IMR-90 (cell line): ENCODE results near the gene YBEY. TPM values are rescaled to one million over a fixed set of nuclear protein-coding genes. Genes with fewer than 3 reads are reported as not detected.

Experiments used
- ATAC-seq: fragments of 200-7000 bp; cut with Tn5 transposase; 2 replicates; pipeline ENCODE4 v1.9.1; 2020; ENCODE audit warnings: low read depth, mild to moderate bottlenecking, moderate library complexity
- BruUV-seq: library from RNA; stranded (reverse); fragments of 400-500 nt; replicated peaks from 2 replicates; lab custom pipeline; 2021; lab: Mats Ljungman, UMichigan
- CTCF ChIA-PET: fragments of 300-600 bp; formaldehyde crosslinking; extraction: SDS; loops from one replicate; lab custom pipeline; 2021; ENCODE audit warnings: antibody characterized with exemption; lab: Yijun Ruan, JAX
- POLR2A ChIA-PET: fragments of 300-600 bp; sonication (Branson Sonifier 250); formaldehyde crosslinking; loops from one replicate; lab custom pipeline; 2022; ENCODE audit warnings: antibody characterized with exemption; ENCODE audit not compliant: unreplicated experiment; lab: Charles Lee
- DNase-seq: peaks from one replicate; pipeline ENCODE4 v3.0.0; 2013
- H2AFZ ChIP-seq: replicated peaks from 2 replicates; pipeline ENCODE3; 2013; ENCODE audit warnings: low read length, mild to moderate bottlenecking; ENCODE audit not compliant: poor library complexity
- H2AK5ac ChIP-seq: 2 replicates; pipeline ENCODE4 v1.6.1; 2013; ENCODE audit warnings: low read depth, low read length, inconsistent platforms
- H2AK9ac ChIP-seq: replicated peaks from 2 replicates; pipeline ENCODE3; 2013; ENCODE audit warnings: mild to moderate bottlenecking, low read depth, low read length, moderate library complexity; ENCODE audit not compliant: poor library complexity
- H2BK120ac ChIP-seq: 2 replicates; pipeline ENCODE4 v1.6.1; 2013; ENCODE audit warnings: low read depth, low read length, inconsistent platforms
- H2BK15ac ChIP-seq: 3 replicates; pipeline ENCODE4 v1.6.1; 2013; ENCODE audit warnings: low read depth, low read length, inconsistent platforms
- H2BK20ac ChIP-seq: 2 replicates; pipeline ENCODE4 v1.6.1; 2013; ENCODE audit warnings: low read depth, mild to moderate bottlenecking, inconsistent platforms, low read length, moderate library complexity
- H2BK5ac ChIP-seq: 2 replicates; pipeline ENCODE4 v1.6.1; 2013; ENCODE audit warnings: mild to moderate bottlenecking, low read depth, low read length, inconsistent platforms; ENCODE audit not compliant: poor library complexity, severe bottlenecking
- H3K14ac ChIP-seq: replicated peaks from 2 replicates; pipeline ENCODE4 v1.6.1; 2013; ENCODE audit warnings: low read depth, low read length, inconsistent platforms
- H3K18ac ChIP-seq: 2 replicates; pipeline ENCODE4 v1.6.1; 2013; ENCODE audit warnings: low read depth, low read length, control low read depth
- H3K23ac ChIP-seq: 2 replicates; pipeline ENCODE4 v1.6.1; 2013; ENCODE audit warnings: low read depth, low read length, inconsistent platforms
- H3K27ac ChIP-seq: 2 replicates; pipeline ENCODE4 v1.5.1; 2013; ENCODE audit warnings: mild to moderate bottlenecking, control low read depth, low read length; ENCODE audit not compliant: insufficient read depth
- H3K27me3 ChIP-seq: 2 replicates; pipeline ENCODE4 v1.6.1; 2013; ENCODE audit warnings: low read length; ENCODE audit not compliant: control insufficient read depth, insufficient read depth
- H3K36me3 ChIP-seq: 2 replicates; pipeline ENCODE4 v1.6.1; 2013; ENCODE audit warnings: low read length, mixed read lengths; ENCODE audit not compliant: control insufficient read depth, insufficient read depth
- H3K4ac ChIP-seq: 2 replicates; pipeline ENCODE4 v1.6.1; 2013; ENCODE audit warnings: low read depth, low read length, inconsistent platforms
- H3K4me1 ChIP-seq: 2 replicates; pipeline ENCODE4 v1.6.1; 2013; ENCODE audit warnings: low read length, mixed read lengths; ENCODE audit not compliant: control insufficient read depth, insufficient read depth
- H3K4me2 ChIP-seq: 2 replicates; pipeline ENCODE4 v1.6.1; 2013; ENCODE audit warnings: low read depth, mild to moderate bottlenecking, control low read depth, low read length, moderate library complexity
- H3K4me3 ChIP-seq: 2 replicates; pipeline ENCODE4 v1.5.1; 2013; ENCODE audit warnings: low read depth, mild to moderate bottlenecking, control low read depth, low read length, moderate library complexity; ENCODE audit not compliant: insufficient read depth
- H3K56ac ChIP-seq: 2 replicates; pipeline ENCODE4 v1.6.1; 2013; ENCODE audit warnings: low read length, inconsistent platforms; ENCODE audit not compliant: insufficient read depth; ENCODE audit errors: extremely low read depth
- H3K79me1 ChIP-seq, 2 experiments: 2 replicates each; pipeline ENCODE4 v1.6.1; 2013; ENCODE audit warnings: low read length in 2 of 2, inconsistent platforms in 1 of 2, low read depth in 1 of 2
- H3K9ac ChIP-seq: 2 replicates; pipeline ENCODE4 v1.6.1; 2013; ENCODE audit warnings: low read depth, low read length, control low read depth
- H3K9me1 ChIP-seq: 2 replicates; pipeline ENCODE4 v1.6.1; 2013; ENCODE audit warnings: low read length, inconsistent platforms; ENCODE audit not compliant: insufficient read depth
- H3K9me3 ChIP-seq: 2 replicates; pipeline ENCODE4 v1.6.1; 2013; ENCODE audit warnings: low read length; ENCODE audit not compliant: control insufficient read depth, insufficient read depth
- H4K20me1 ChIP-seq: 2 replicates; pipeline ENCODE4 v1.6.1; 2013; ENCODE audit warnings: low read length, inconsistent platforms; ENCODE audit not compliant: insufficient read depth
- H4K5ac ChIP-seq: 2 replicates; pipeline ENCODE4 v1.6.1; 2013; ENCODE audit warnings: mild to moderate bottlenecking, low read depth, low read length, control low read depth
- H4K8ac ChIP-seq, 2 experiments: 2 replicates each; pipeline ENCODE4 v1.6.1; 2013; ENCODE audit warnings: low read depth in 2 of 2, low read length in 2 of 2, control low read depth in 1 of 2, inconsistent platforms in 1 of 2
- H4K91ac ChIP-seq: 2 replicates; pipeline ENCODE4 v1.6.1; 2013; ENCODE audit warnings: low read depth, low read length, inconsistent platforms; ENCODE audit not compliant: insufficient read depth
- BHLHE40 ChIP-seq: fragments of 150-350 bp; IDR thresholded peaks from 2 replicates; pipeline ENCODE4 v1.6.1; 2016; ENCODE audit warnings: mild to moderate bottlenecking, low read depth, low read length
- ELK1 ChIP-seq: fragments of 150-350 bp; IDR thresholded peaks from 2 replicates; pipeline ENCODE4 v1.6.1; 2016; ENCODE audit warnings: low read depth, mild to moderate bottlenecking, low read length, moderate library complexity, borderline replicate concordance
- MAZ ChIP-seq: IDR thresholded peaks from 2 replicates; pipeline ENCODE4 v1.6.1; 2012; ENCODE audit warnings: low read depth, mild to moderate bottlenecking, low read length, improper control_type of control experiment, moderate library complexity, borderline replicate concordance
- WGBS, 2 experiments: methylation state at CpG; one replicate each; pipeline versions ENCODE4 v1.1.5 to v1.1.7; 2013; ENCODE audit warnings: missing lambda C conversion rate in 2 of 2; ENCODE audit not compliant: insufficient read length in 1 of 2; ENCODE audit errors: extremely low coverage in 2 of 2; 5-methylcytosine and 5-hydroxymethylcytosine counted together
- dilution Hi-C: fragments of 300-500 bp; cut with HindIII; formaldehyde crosslinking; loops from one replicate; pipeline ENCODE4 v1.14.3; 2018; ENCODE audit warnings: low sequenced_read_pairs; ENCODE audit not compliant: unreplicated experiment
- in situ Hi-C: fragments of 300-500 bp; cut with MboI; formaldehyde crosslinking; loops from 3 replicates; pipeline ENCODE4 v1.14.3; 2019; ENCODE audit warnings: low sequenced_read_pairs, inconsistent platforms, mixed read lengths
- intact Hi-C: fragments of 100-400 bp; cut with micrococcal nuclease; formaldehyde crosslinking; loops from 2 replicates; pipeline ENCODE4 v1.10.0; 2022
- polyA plus RNA-seq, 3 experiments: library from polyadenylated mRNA; depleted of rRNA; stranded (reverse); fragments of >200 nt; gene quantifications; 2 replicates each; pipeline ENCODE4 v1.2.3, GENCODE V29; 2012; ENCODE audit warnings: low replicate concordance in 1 of 3
- total RNA-seq: library from RNA; depleted of rRNA; stranded (reverse); fragments of >200 nt; gene quantifications from 2 replicates; pipeline ENCODE4 v1.2.3, GENCODE V29; 2012

The YBEY gene
- total and polyA plus RNA-seq, 2 of the 4 experiments (the other 2 are of a cell fraction), result 5.9 to 26.2 TPM

GRCh38 chr21:46314441-46315020 is 28.4 kb downstream of the YBEY start:
- H3K4ac ChIP-seq, result no peak overlapping the region
- H3K4me3 ChIP-seq, result no peak overlapping the region
- no peaks in the 10 kb centered on the region for H3K27me3 ChIP-seq
- H2BK120ac ChIP-seq, result no peak overlapping the region
- H2AFZ ChIP-seq, result no peak overlapping the region
- H3K23ac ChIP-seq, result no peak overlapping the region
- no peak overlapping the region for H2BK20ac ChIP-seq
- in situ Hi-C loops (no loop called here), intact Hi-C loops (no loop called here), dilution Hi-C loops (no loop called here)
- no TSS peak for BruUV-seq
- H3K9me1 ChIP-seq, result peaks cover 6% of the 10 kb centered on the region; the same call in 1 of the 2 replicates
- no peak for ATAC-seq
- no peak overlapping the region for H3K27ac ChIP-seq
- no peak overlapping the region for H3K18ac ChIP-seq
- no peak overlapping the region for H3K56ac ChIP-seq
- H4K5ac ChIP-seq, result no peak overlapping the region
- peaks cover 9 to 42% of the 10 kb centered on the region in 2 experiments for H3K79me1 ChIP-seq
- no peaks in the 10 kb centered on the region; the same call in 1 of the 2 replicates for H4K20me1 ChIP-seq
- no peak overlapping the region for H2BK15ac ChIP-seq
- H4K91ac ChIP-seq, result no peak overlapping the region
- no peaks in the 10 kb centered on the region for H3K4me1 ChIP-seq
- POLR2A ChIA-PET, result no interaction called here
- H3K36me3 ChIP-seq, result peaks cover 15% of the 10 kb centered on the region
- no peaks in the 10 kb centered on the region for H3K9me3 ChIP-seq
- H4K8ac ChIP-seq, result no peak overlapping the region
- no peak for DNase-seq
- H3K9ac ChIP-seq, result no peak overlapping the region
- H3K4me2 ChIP-seq, result no peak overlapping the region
- H3K14ac ChIP-seq, result no peak overlapping the region
- WGBS, 2 experiments, result 91% methylated on average over 14 of the region's 22 CpGs; no CpG with 5 or more reads in 1 of the 2 experiments
- CTCF ChIA-PET, result no interaction called here
- no peak overlapping the region for H2AK5ac ChIP-seq
- H2BK5ac ChIP-seq, result no peak overlapping the region
- H2AK9ac ChIP-seq, result no peak overlapping the region
- TF ChIP-seq ELK1 (no peak), MAZ (no peak), BHLHE40 (no peak)
